Gastrocnemius medialis (tissue), 4 donors: ENCODE measurements around the gene FCHSD1.

Source experiments
- CTCF ChIP-seq, 5 experiments: fragments of 450-650 bp in 3 of 5; fragments of 200-600 bp in 2 of 5; sonication (generic) in 2 of 5; IDR thresholded peaks in 4 of 5; conservative IDR thresholded peaks in 1 of 5; 1 replicate in 4 of 5; 2 replicates in 1 of 5; pipeline ENCODE4 v1.5.1; 2016 to 2019; ENCODE audit warnings: antibody characterized with exemption in 5 of 5, mild to moderate bottlenecking in 3 of 5, moderate library complexity in 3 of 5
- POLR2A ChIP-seq, 2 donors: fragments of 450-650 bp; IDR thresholded peaks; one replicate each; pipeline ENCODE4 v1.6.1; 2017; ENCODE audit warnings: antibody characterized with exemption in 2 of 2, mild to moderate bottlenecking in 2 of 2, moderate library complexity in 2 of 2

GRCh38 chr5:141677415-141677814 lies 26.2 kb upstream of the FCHSD1 start:
- TF ChIP-seq POLR2A (IDR thresholded peaks at IDR 0.05) (no peak), CTCF (IDR thresholded peaks at IDR 0.05 in 4 of 5, conservative IDR thresholded peaks at IDR 0.05 in 1 of 5) (no peak)
